SK-N-SH (cell line): Measurements from ENCODE around the gene OR13J1. TPM values are rescaled to one million over a fixed set of nuclear protein-coding genes. Genes with fewer than 3 reads are reported as not detected.

Source experiments
- CTCF ChIA-PET: fragments of 300-600, 350-600 bp; formaldehyde crosslinking; extraction: SDS; loops from one replicate; lab custom pipeline; 2021; lab: Yijun Ruan, JAX
- POLR2A ChIA-PET: fragments of 350-600 bp; sonication (Branson Sonifier 250); formaldehyde crosslinking; extraction: SDS; loops from one replicate; lab custom pipeline; 2020; ENCODE audit warnings: antibody characterized with exemption, inconsistent platforms; lab: Yijun Ruan, JAX
- DNase-seq: peaks from one replicate; pipeline ENCODE4 v3.0.0; 2012
- H2AFZ ChIP-seq: fragments of 200-600 bp; sonication (generic); 2 replicates; pipeline ENCODE4 v1.8.1; 2016; ENCODE audit warnings: antibody characterized with exemption, mild to moderate bottlenecking, low read depth
- H3F3A ChIP-seq: fragments of 200-600 bp; sonication (generic); replicated peaks from 2 replicates; pipeline ENCODE3; 2016; ENCODE audit warnings: antibody characterized with exemption, mild to moderate bottlenecking; ENCODE audit not compliant: insufficient read depth
- H3K27ac ChIP-seq, 2 experiments: fragments of 200-500 bp in 1 of 2; fragments of 200-600 bp in 1 of 2; sonication (Bioruptor generic) in 1 of 2; sonication (generic), shearing (Covaris generic) in 1 of 2; 2 replicates each; pipeline versions ENCODE4 v1.5.1 to v1.6.1; 2014 to 2016; ENCODE audit warnings: low read depth in 2 of 2, inconsistent platforms in 1 of 2, low read length in 1 of 2, mild to moderate bottlenecking in 1 of 2, mixed read lengths in 1 of 2
- H3K27me3 ChIP-seq: fragments of 200-600 bp; sonication (generic), shearing (Covaris generic); 2 replicates; pipeline ENCODE4 v1.6.1; 2016; ENCODE audit warnings: mixed run types; ENCODE audit not compliant: insufficient read depth
- H3K36me3 ChIP-seq, 2 experiments: fragments of 200-500 bp in 1 of 2; fragments of 200-600 bp in 1 of 2; sonication (Bioruptor generic) in 1 of 2; sonication (generic) in 1 of 2; replicated peaks in 1 of 2; 2 replicates each; pipeline versions ENCODE3 to v1.5.1; 2014 to 2016; ENCODE audit warnings: low read length in 1 of 2, mild to moderate bottlenecking in 1 of 2; ENCODE audit not compliant: insufficient read depth in 2 of 2, control insufficient read depth in 1 of 2
- H3K4me1 ChIP-seq, 2 experiments: fragments of 200-500 bp in 1 of 2; fragments of 200-600 bp in 1 of 2; sonication (Bioruptor generic) in 1 of 2; sonication (generic), shearing (Covaris generic) in 1 of 2; 2 replicates each; pipeline versions ENCODE4 v1.5.1 to v1.6.1; 2014 to 2016; ENCODE audit warnings: low read depth in 1 of 2, low read length in 1 of 2, mixed run types in 1 of 2; ENCODE audit not compliant: insufficient read depth in 2 of 2, control insufficient read depth in 1 of 2
- H3K4me2 ChIP-seq: fragments of 200-600 bp; sonication (generic), shearing (Covaris generic); 2 replicates; pipeline ENCODE4 v1.6.1; 2017; ENCODE audit warnings: mixed run types
- H3K4me3 ChIP-seq, 2 experiments: fragments of 200-500 bp in 1 of 2; fragments of 200-600 bp in 1 of 2; sonication (Bioruptor generic) in 1 of 2; sonication (generic), shearing (Covaris generic) in 1 of 2; 2 replicates each; pipeline versions ENCODE4 v1.5.1 to v1.8.1; 2014 to 2016; ENCODE audit warnings: low read depth in 2 of 2, inconsistent platforms in 1 of 2, low read length in 1 of 2, mild to moderate bottlenecking in 1 of 2, mixed read lengths in 1 of 2, moderate library complexity in 1 of 2
- H3K79me2 ChIP-seq: fragments of 200-600 bp; sonication (generic); 2 replicates; pipeline ENCODE4 v1.8.1; 2017; ENCODE audit warnings: mild to moderate bottlenecking; ENCODE audit not compliant: insufficient read depth
- H3K9ac ChIP-seq: fragments of 200-600 bp; sonication (generic); 2 replicates; pipeline ENCODE4 v1.6.1; 2017; ENCODE audit warnings: mixed run types
- H3K9me2 ChIP-seq: fragments of 200-600 bp; sonication (generic); 2 replicates; pipeline ENCODE4 v1.6.1; 2017; ENCODE audit warnings: mixed run types
- H3K9me3 ChIP-seq: fragments of 200-600 bp; sonication (generic); 2 replicates; pipeline ENCODE4 v1.6.1; 2017; ENCODE audit warnings: mixed run types, mild to moderate bottlenecking, moderate library complexity
- H4K20me1 ChIP-seq: fragments of 200-600 bp; sonication (generic); 2 replicates; pipeline ENCODE4 v1.6.1; 2017; ENCODE audit warnings: mild to moderate bottlenecking, mixed run types; ENCODE audit not compliant: insufficient read depth
- EP300 ChIP-seq, 2 experiments: IDR thresholded peaks; 2 replicates each; pipeline versions ENCODE4 v1.4.0 to v1.6.1; 2012; ENCODE audit warnings: borderline replicate concordance in 1 of 2, low read depth in 1 of 2, low read length in 1 of 2
- FOXJ3 ChIP-seq: sonication (generic); formaldehyde crosslinking; IDR thresholded peaks from 2 replicates; pipeline ENCODE4 v1.5.1; 2020; ENCODE audit warnings: mild to moderate bottlenecking, missing genetic modification reagents
- GABPA ChIP-seq: IDR thresholded peaks from 2 replicates; pipeline ENCODE4 v1.4.0; 2012; ENCODE audit warnings: low read depth, mild to moderate bottlenecking
- GATA2 ChIP-seq: sonication (generic); formaldehyde crosslinking; IDR thresholded peaks from 2 replicates; pipeline ENCODE4 v1.5.0; 2020; ENCODE audit warnings: mild to moderate bottlenecking, missing genetic modification reagents
- JUND ChIP-seq: IDR thresholded peaks from 2 replicates; pipeline ENCODE4 v1.4.0; 2012
- NFIC ChIP-seq: IDR thresholded peaks from 2 replicates; pipeline ENCODE4 v1.4.0; 2012; ENCODE audit warnings: borderline replicate concordance
- PBX3 ChIP-seq: IDR thresholded peaks from 2 replicates; pipeline ENCODE4; 2012
- POLR2AphosphoS5 ChIP-seq: IDR thresholded peaks from 2 replicates; pipeline ENCODE4 v1.6.1; 2012; ENCODE audit warnings: low read depth, low read length
- RAD21 ChIP-seq: IDR thresholded peaks from 2 replicates; pipeline ENCODE4 v1.6.1; 2012; ENCODE audit warnings: mild to moderate bottlenecking, low read length
- RCOR1 ChIP-seq: fragments of 150-350 bp; IDR thresholded peaks from 2 replicates; pipeline ENCODE4 v1.6.1; 2017; ENCODE audit warnings: antibody characterized with exemption, low read length
- RXRA ChIP-seq: IDR thresholded peaks from 2 replicates; pipeline ENCODE4 v1.4.0; 2012; ENCODE audit warnings: low read depth, mild to moderate bottlenecking, borderline replicate concordance
- TCF12 ChIP-seq: IDR thresholded peaks from 2 replicates; pipeline ENCODE4 v1.4.0; 2012
- WGBS: methylation state at CpG from one replicate; pipeline ENCODE4 v1.1.6; 2017; ENCODE audit warnings: low lambda C conversion rate; 5-methylcytosine and 5-hydroxymethylcytosine counted together
- polyA plus RNA-seq, 3 experiments: library from polyadenylated mRNA; depleted of rRNA; stranded (reverse); fragments of >200 nt; gene quantifications; 2 replicates each; pipeline ENCODE4 v1.2.3, GENCODE V29; 2012
- TF ChIP-seq, protein P1 (sequence below): IDR thresholded peaks from 2 replicates; pipeline ENCODE4 v1.4.0; 2012; ENCODE audit warnings: low read depth, borderline replicate concordance
- TF ChIP-seq, protein P2 (sequence below): IDR thresholded peaks from 2 replicates; pipeline ENCODE4 v1.6.1; 2012; ENCODE audit warnings: mild to moderate bottlenecking, low read depth, low read length, moderate library complexity

The OR13J1 gene
- polyA plus RNA-seq, 1 of the 3 experiments (the other 2 are of a cell fraction), result not detected

- Histone ChIP-seq H3K79me2 (no peaks in the 10 kb centered on the region), H3K9ac (no peak overlapping the region), H3K27me3 (no peaks in the 10 kb centered on the region), H2AFZ (no peak overlapping the region)
- no peak for TF ChIP-seq EP300 (IDR thresholded peaks at IDR 0.05; ENCODE audit: borderline replicate concordance in 1 of 2, low read depth in 1 of 2, low read length in 1 of 2)
- TF ChIP-seq NFIC, result no peak
- TF ChIP-seq RAD21, result no peak
- TF ChIP-seq, protein P1, sequence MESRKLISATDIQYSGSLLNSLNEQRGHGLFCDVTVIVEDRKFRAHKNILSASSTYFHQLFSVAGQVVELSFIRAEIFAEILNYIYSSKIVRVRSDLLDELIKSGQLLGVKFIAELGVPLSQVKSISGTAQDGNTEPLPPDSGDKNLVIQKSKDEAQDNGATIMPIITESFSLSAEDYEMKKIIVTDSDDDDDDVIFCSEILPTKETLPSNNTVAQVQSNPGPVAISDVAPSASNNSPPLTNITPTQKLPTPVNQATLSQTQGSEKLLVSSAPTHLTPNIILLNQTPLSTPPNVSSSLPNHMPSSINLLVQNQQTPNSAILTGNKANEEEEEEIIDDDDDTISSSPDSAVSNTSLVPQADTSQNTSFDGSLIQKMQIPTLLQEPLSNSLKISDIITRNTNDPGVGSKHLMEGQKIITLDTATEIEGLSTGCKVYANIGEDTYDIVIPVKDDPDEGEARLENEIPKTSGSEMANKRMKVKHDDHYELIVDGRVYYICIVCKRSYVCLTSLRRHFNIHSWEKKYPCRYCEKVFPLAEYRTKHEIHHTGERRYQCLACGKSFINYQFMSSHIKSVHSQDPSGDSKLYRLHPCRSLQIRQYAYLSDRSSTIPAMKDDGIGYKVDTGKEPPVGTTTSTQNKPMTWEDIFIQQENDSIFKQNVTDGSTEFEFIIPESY, result no peak
- TF ChIP-seq RXRA, result no peak
- TF ChIP-seq TCF12, result no peak
- no peak for TF ChIP-seq RCOR1
- TF ChIP-seq POLR2AphosphoS5, result no peak
- no peak for TF ChIP-seq JUND
- TF ChIP-seq GABPA, result no peak
- TF ChIP-seq, protein P2, sequence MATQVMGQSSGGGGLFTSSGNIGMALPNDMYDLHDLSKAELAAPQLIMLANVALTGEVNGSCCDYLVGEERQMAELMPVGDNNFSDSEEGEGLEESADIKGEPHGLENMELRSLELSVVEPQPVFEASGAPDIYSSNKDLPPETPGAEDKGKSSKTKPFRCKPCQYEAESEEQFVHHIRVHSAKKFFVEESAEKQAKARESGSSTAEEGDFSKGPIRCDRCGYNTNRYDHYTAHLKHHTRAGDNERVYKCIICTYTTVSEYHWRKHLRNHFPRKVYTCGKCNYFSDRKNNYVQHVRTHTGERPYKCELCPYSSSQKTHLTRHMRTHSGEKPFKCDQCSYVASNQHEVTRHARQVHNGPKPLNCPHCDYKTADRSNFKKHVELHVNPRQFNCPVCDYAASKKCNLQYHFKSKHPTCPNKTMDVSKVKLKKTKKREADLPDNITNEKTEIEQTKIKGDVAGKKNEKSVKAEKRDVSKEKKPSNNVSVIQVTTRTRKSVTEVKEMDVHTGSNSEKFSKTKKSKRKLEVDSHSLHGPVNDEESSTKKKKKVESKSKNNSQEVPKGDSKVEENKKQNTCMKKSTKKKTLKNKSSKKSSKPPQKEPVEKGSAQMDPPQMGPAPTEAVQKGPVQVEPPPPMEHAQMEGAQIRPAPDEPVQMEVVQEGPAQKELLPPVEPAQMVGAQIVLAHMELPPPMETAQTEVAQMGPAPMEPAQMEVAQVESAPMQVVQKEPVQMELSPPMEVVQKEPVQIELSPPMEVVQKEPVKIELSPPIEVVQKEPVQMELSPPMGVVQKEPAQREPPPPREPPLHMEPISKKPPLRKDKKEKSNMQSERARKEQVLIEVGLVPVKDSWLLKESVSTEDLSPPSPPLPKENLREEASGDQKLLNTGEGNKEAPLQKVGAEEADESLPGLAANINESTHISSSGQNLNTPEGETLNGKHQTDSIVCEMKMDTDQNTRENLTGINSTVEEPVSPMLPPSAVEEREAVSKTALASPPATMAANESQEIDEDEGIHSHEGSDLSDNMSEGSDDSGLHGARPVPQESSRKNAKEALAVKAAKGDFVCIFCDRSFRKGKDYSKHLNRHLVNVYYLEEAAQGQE, result no peak
- TF ChIP-seq PBX3, result no peak
- no peak for TF ChIP-seq FOXJ3
- no peak for TF ChIP-seq GATA2 (CRISPR knock-in tag)
- TF ChIP-seq, all 33 proteins: peak for 0
- H3K4me1 ChIP-seq, result no peaks in the 10 kb centered on the region; a peak in 1 of 4 replicates
- no peaks in the 10 kb centered on the region for H3K36me3 ChIP-seq
- no peaks in the 10 kb centered on the region for H3F3A ChIP-seq
- no peaks in the 10 kb centered on the region for H3K9me2 ChIP-seq
- WGBS, result 53% methylated on average over 3 of the region's 3 CpGs
- ChIA-PET CTCF (interaction anchor here (1.0 to 3.4 kb wide), 3 partner anchors 10 to 47 kb away, joined by 3 to 15 read pairs (median 3); no protein-coding TSS in a partner anchor), POLR2A (no interaction called here)
- DNase-seq, result no peak
- H3K4me2 ChIP-seq, result no peak overlapping the region
- no peaks in the 10 kb centered on the region for H4K20me1 ChIP-seq
- H3K4me3 ChIP-seq, result no peak overlapping the region
- 0 out of 2 replicates have a peak, but pooled peaks cover 6% of the 10 kb centered on the region for H3K9me3 ChIP-seq
- H3K27ac ChIP-seq, result no peak overlapping the region
Observed at GRCh38 chr9:35871545-35871944, 1.3 kb upstream of the OR13J1 start.
